Measurements from ENCODE around the gene TTLL5.

The TTLL5 gene

DNA sequence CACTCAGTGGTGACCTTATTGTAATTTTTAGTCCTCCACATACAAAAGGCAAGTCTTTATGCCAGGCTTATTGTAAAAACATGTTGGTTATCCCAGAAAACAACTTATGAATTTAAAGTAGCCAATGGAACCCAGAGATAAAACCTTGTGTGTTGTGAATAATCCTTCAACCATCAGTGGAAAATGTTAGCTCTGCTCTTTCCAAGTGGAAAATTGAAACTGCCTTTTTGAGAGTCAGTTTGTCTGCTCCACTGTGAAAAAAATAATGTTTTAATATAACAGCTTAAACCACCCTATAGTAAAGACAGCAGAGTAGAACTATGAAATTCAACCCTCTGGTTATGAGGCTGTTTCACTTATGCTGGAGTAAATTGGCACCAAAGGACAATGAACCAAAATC is 112.0 kb downstream of the TTLL5 start:
- H3K27ac ChIP-seq (ENCODE audit: low read depth, low read length) = no peak overlapping the region
- H3K9me2 ChIP-seq (replicated peaks; ENCODE audit: control insufficient read depth, low read length) = no peaks in the 10 kb centered on the region
- H3K27me3 ChIP-seq (ENCODE audit: control insufficient read depth, low read length) = no peaks in the 10 kb centered on the region

DNA sequence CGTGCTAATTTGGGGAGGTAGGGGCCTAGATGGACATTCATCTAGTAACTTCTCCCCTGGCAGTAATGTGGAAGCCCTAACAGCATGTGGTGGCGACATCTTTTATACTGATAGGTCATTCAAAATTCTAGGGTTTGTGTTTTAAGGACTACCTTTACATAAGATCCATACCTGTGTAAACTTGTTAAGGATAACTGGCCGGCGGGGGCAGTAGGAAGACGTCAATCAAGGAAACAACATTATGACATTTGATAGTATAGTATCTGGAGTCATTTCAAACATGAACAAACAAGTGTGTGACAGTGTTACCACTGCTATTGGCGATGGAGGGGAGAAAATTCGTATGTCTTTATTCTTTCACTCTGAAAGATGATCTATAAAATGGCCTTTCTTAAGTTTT is 120.0 kb downstream of the TTLL5 start:
- no peak overlapping the region for H3K4me2 ChIP-seq (ENCODE audit: low read length)
- peaks cover 38% of the 10 kb centered on the region for H3K36me3 ChIP-seq (ENCODE audit: control insufficient read depth, low read length)
- H3K4me3 ChIP-seq (ENCODE audit: low read length) = no peak overlapping the region
- no peaks in the 10 kb centered on the region for H3K9me2 ChIP-seq (replicated peaks; ENCODE audit: control insufficient read depth, low read length)
- H3K27ac ChIP-seq (ENCODE audit: low read depth, low read length) = no peak overlapping the region
- H4K20me1 ChIP-seq (ENCODE audit: control insufficient read depth, insufficient read depth, low read depth, low read length) = no peaks in the 10 kb centered on the region
- no peaks in the 10 kb centered on the region for H3K4me1 ChIP-seq (ENCODE audit: control insufficient read depth, low read length)
- no peaks in the 10 kb centered on the region for H3K9me3 ChIP-seq (ENCODE audit: control insufficient read depth, insufficient read depth, low read length)
- no peaks in the 10 kb centered on the region for H3K27me3 ChIP-seq (ENCODE audit: control insufficient read depth, low read length)
- no peaks in the 10 kb centered on the region for H3K79me2 ChIP-seq (ENCODE audit: control insufficient read depth, low read length)
- H3F3A ChIP-seq (ENCODE audit: control insufficient read depth, insufficient read depth) = no peaks in the 10 kb centered on the region
- TF ChIP-seq EZH2phosphoT487 (IDR thresholded peaks at IDR 0.05; ENCODE audit: borderline replicate concordance, low read length) (no peak), CTCF (IDR thresholded peaks at IDR 0.05; ENCODE audit: low read depth, low read length, poor library complexity, severe bottlenecking) (no peak)

More for the DNA sequence above, 112.0 kb downstream of the TTLL5 start:
- Histone ChIP-seq H3K4me2 (ENCODE audit: low read length) (no peak overlapping the region), H3K4me3 (ENCODE audit: low read length) (no peak overlapping the region), H4K20me1 (ENCODE audit: control insufficient read depth, insufficient read depth, low read depth, low read length) (no peaks in the 10 kb centered on the region), H3K4me1 (ENCODE audit: control insufficient read depth, low read length) (no peaks in the 10 kb centered on the region), H3F3A (ENCODE audit: control insufficient read depth, insufficient read depth) (no peaks in the 10 kb centered on the region), H3K36me3 (ENCODE audit: control insufficient read depth, low read length) (peaks cover 25% of the 10 kb centered on the region), H3K79me2 (ENCODE audit: control insufficient read depth, low read length) (no peaks in the 10 kb centered on the region), H3K9me3 (ENCODE audit: control insufficient read depth, insufficient read depth, low read length) (no peaks in the 10 kb centered on the region)
- TF ChIP-seq EZH2phosphoT487 (IDR thresholded peaks at IDR 0.05; ENCODE audit: borderline replicate concordance, low read length) (no peak), CTCF (IDR thresholded peaks at IDR 0.05; ENCODE audit: low read depth, low read length, poor library complexity, severe bottlenecking) (no peak)

- Histone ChIP-seq H3K4me2 (ENCODE audit: low read length) (no peak overlapping the region), H3K4me1 (ENCODE audit: control insufficient read depth, low read length) (no peaks in the 10 kb centered on the region), H3K9me2 (replicated peaks; ENCODE audit: control insufficient read depth, low read length) (no peaks in the 10 kb centered on the region), H3K4me3 (ENCODE audit: low read length) (no peak overlapping the region), H4K20me1 (ENCODE audit: control insufficient read depth, insufficient read depth, low read depth, low read length) (no peaks in the 10 kb centered on the region), H3K79me2 (ENCODE audit: control insufficient read depth, low read length) (no peaks in the 10 kb centered on the region), H3K27ac (ENCODE audit: low read depth, low read length) (no peak overlapping the region), H3K36me3 (ENCODE audit: control insufficient read depth, low read length) (peaks cover 25% of the 10 kb centered on the region), H3K9me3 (ENCODE audit: control insufficient read depth, insufficient read depth, low read length) (no peaks in the 10 kb centered on the region), H3K27me3 (ENCODE audit: control insufficient read depth, low read length) (no peaks in the 10 kb centered on the region), H3F3A (ENCODE audit: control insufficient read depth, insufficient read depth) (no peaks in the 10 kb centered on the region)
- TF ChIP-seq CTCF (IDR thresholded peaks at IDR 0.05; ENCODE audit: low read depth, low read length, poor library complexity, severe bottlenecking) (no peak), EZH2phosphoT487 (IDR thresholded peaks at IDR 0.05; ENCODE audit: borderline replicate concordance, low read length) (no peak)
These were observed 122.1 kb downstream of the TTLL5 start for GRCh38 chr14:75783184-75783583.

Data from DOHH2 (cell line).